ENCODE data around the gene STRIT1. TPM values are rescaled to one million over a fixed set of nuclear protein-coding genes. Genes with fewer than 3 reads are reported as not detected.

The STRIT1 gene
- total and polyA plus RNA-seq, 9 of the 15 experiments (the other 6 are each of a cell fraction or from before 2014, with no cell fraction given) = not detected

- TF ChIP-seq E2F8 (IDR thresholded peaks at IDR 0.05; ENCODE audit: low read depth, partially characterized antibody) (no peak), BDP1 (IDR thresholded peaks at IDR 0.05; ENCODE audit: insufficient read depth, insufficient read length) (no peak), CHD7 (IDR thresholded peaks at IDR 0.05; ENCODE audit: low read depth, low read length) (no peak), BACH1 (tag; IDR thresholded peaks at IDR 0.05) (peak; percentile 84; the same call in 1 of the 2 replicates), PRPF4 (IDR thresholded peaks at IDR 0.05; ENCODE audit: insufficient read depth, low read depth, low read length, poor library complexity, severe bottlenecking) (no peak), C11orf30 (IDR thresholded peaks at IDR 0.05; ENCODE audit: low read depth) (peak; percentile 92), RCOR1 (IDR thresholded peaks at IDR 0.05; ENCODE audit: borderline replicate concordance in 1 of 2, low read depth in 2 of 2, low read length in 2 of 2) (no peak), YY1 (IDR thresholded peaks at IDR 0.05; ENCODE audit: borderline replicate concordance in 1 of 3, control insufficient read depth in 1 of 3, extremely low read depth in 1 of 3, insufficient read depth in 3 of 3, insufficient read length in 1 of 3, insufficient replicate concordance in 2 of 3, low read depth in 1 of 3, low read length in 2 of 3) (no peak), USF2 (CRISPR knock-in tag; IDR thresholded peaks at IDR 0.05) (no peak), CBFB (CRISPR knock-in tag; IDR thresholded peaks at IDR 0.05) (no peak), BRD9 (IDR thresholded peaks at IDR 0.05; ENCODE audit: low read depth, partially characterized antibody) (no peak), DIDO1 (tag; IDR thresholded peaks at IDR 0.05; ENCODE audit: low read depth) (no peak), LCOR (CRISPR knock-in tag; IDR thresholded peaks at IDR 0.05) (no peak)
Observed at GRCh38 chr3:155243512-155243921, 50.0 kb downstream of the STRIT1 start (continued).
